ENCODE data around the gene PPP1R3D.

- TF ChIP-seq, protein P1, sequence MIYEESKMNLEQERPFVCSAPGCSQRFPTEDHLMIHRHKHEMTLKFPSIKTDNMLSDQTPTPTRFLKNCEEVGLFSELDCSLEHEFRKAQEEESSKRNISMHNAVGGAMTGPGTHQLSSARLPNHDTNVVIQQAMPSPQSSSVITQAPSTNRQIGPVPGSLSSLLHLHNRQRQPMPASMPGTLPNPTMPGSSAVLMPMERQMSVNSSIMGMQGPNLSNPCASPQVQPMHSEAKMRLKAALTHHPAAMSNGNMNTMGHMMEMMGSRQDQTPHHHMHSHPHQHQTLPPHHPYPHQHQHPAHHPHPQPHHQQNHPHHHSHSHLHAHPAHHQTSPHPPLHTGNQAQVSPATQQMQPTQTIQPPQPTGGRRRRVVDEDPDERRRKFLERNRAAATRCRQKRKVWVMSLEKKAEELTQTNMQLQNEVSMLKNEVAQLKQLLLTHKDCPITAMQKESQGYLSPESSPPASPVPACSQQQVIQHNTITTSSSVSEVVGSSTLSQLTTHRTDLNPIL (CRISPR knock-in tag; IDR thresholded peaks at IDR 0.05; ENCODE audit: low read depth): no peak
- TF ChIP-seq PATZ1 (CRISPR knock-in tag; IDR thresholded peaks at IDR 0.05; ENCODE audit: borderline replicate concordance): no peak
- TF ChIP-seq RARB (CRISPR knock-in tag; IDR thresholded peaks at IDR 0.05): no peak
- no peak for TF ChIP-seq ZFP30 (CRISPR knock-in tag; IDR thresholded peaks at IDR 0.05)
- no peak for TF ChIP-seq ZC3H10 (CRISPR knock-in tag; IDR thresholded peaks at IDR 0.05)
- TF ChIP-seq ARNTL (CRISPR knock-in tag; IDR thresholded peaks at IDR 0.05; ENCODE audit: borderline replicate concordance, low read depth): no peak
- TF ChIP-seq SNAI2 (CRISPR knock-in tag; IDR thresholded peaks at IDR 0.05): no peak
- no peak for TF ChIP-seq ZNF565 (CRISPR knock-in tag; conservative IDR thresholded peaks at IDR 0.05; ENCODE audit: low read depth)
These were observed 840 bp downstream of the PPP1R3D start for GRCh38 chr20:59939052-59939878.
